HepG2 (cell line): ENCODE measurements around the gene PIEZO2. TPM values are rescaled to one million over a fixed set of nuclear protein-coding genes. Genes with fewer than 3 reads are reported as not detected.

ENCODE experiments used
- ATAC-seq: fragments of 200-7000 bp; cut with Tn5 transposase; 3 replicates; pipeline ENCODE4 v1.9.1; 2020; ENCODE audit warnings: mild to moderate bottlenecking, moderate library complexity
- BruUV-seq: library from RNA; stranded (reverse); fragments of 400-500 nt; replicated peaks from 2 replicates; lab custom pipeline; 2021; lab: Mats Ljungman, UMichigan
- CTCF ChIA-PET: fragments of 300-600 bp; formaldehyde crosslinking; extraction: SDS; loops from one replicate; lab custom pipeline; 2021; ENCODE audit warnings: low total read pairs, inconsistent platforms, low intra/inter-chr PET ratio; lab: Yijun Ruan, JAX
- POLR2A ChIA-PET: fragments of 350-600 bp; sonication (Branson Sonifier 250); formaldehyde crosslinking; loops from one replicate; lab custom pipeline; 2020; ENCODE audit warnings: antibody characterized with exemption, inconsistent platforms; lab: Yijun Ruan, JAX
- DNase-seq: peaks from one replicate; pipeline ENCODE4 v3.0.0-alpha.2; 2015; ENCODE audit warnings: low spot score
- FAIRE-seq: peaks from 3 replicates; lab custom pipeline; 2011; peaks lifted over from hg19 to GRCh38; lab: Jason Lieb, UNC
- H2AFZ ChIP-seq: one replicate; pipeline ENCODE4 v1.6.1; 2011; ENCODE audit warnings: low read length, inconsistent platforms
- H3K27ac ChIP-seq: fragments of 300-600 bp; 3 replicates; pipeline ENCODE4 v1.8.0; 2011; ENCODE audit warnings: mixed run types, mild to moderate bottlenecking, mixed read lengths, low read length, inconsistent platforms; ENCODE audit not compliant: insufficient read depth; ENCODE audit errors: extremely low read length
- H3K27me3 ChIP-seq, 2 experiments: fragments of 200-600 bp in 1 of 2; 2 replicates in 1 of 2; 3 replicates in 1 of 2; pipeline versions ENCODE4 v1.6.0 to v1.8.0; 2011; ENCODE audit warnings: low read length in 2 of 2, mild to moderate bottlenecking in 2 of 2, moderate library complexity in 2 of 2, inconsistent platforms in 1 of 2; ENCODE audit not compliant: insufficient read depth in 2 of 2, control insufficient read depth in 1 of 2
- H3K36me3 ChIP-seq, 2 experiments: fragments of 200-600 bp in 1 of 2; replicated peaks in 1 of 2; 2 replicates in 1 of 2; 3 replicates in 1 of 2; pipeline versions ENCODE4 v1.5.1 to v1.8.0; 2011; ENCODE audit warnings: low read length in 2 of 2, inconsistent platforms in 1 of 2; ENCODE audit not compliant: insufficient read depth in 2 of 2, control insufficient read depth in 1 of 2
- H3K4me1 ChIP-seq: 2 replicates; pipeline ENCODE4 v1.5.1; 2012; ENCODE audit warnings: low read length, inconsistent platforms; ENCODE audit not compliant: insufficient read depth
- H3K4me2 ChIP-seq: 2 replicates; pipeline ENCODE4 v1.6.0; 2011; ENCODE audit warnings: low read depth, low read length, inconsistent platforms
- H3K4me3 ChIP-seq, 3 experiments: fragments of 200-600 bp in 1 of 3; sonication (generic), shearing (Covaris generic) in 1 of 3; replicated peaks in 1 of 3; 2 replicates each; pipeline ENCODE4 v1.5.1; 2011 to 2016; ENCODE audit warnings: low read length in 3 of 3, inconsistent platforms in 2 of 3, low read depth in 2 of 3, mild to moderate bottlenecking in 2 of 3, control low read depth in 1 of 3, mixed read lengths in 1 of 3; ENCODE audit not compliant: insufficient read depth in 1 of 3
- H3K79me2 ChIP-seq: one replicate; pipeline ENCODE4 v1.6.1; 2011; ENCODE audit warnings: low read length, inconsistent platforms; ENCODE audit not compliant: insufficient read depth
- H3K9ac ChIP-seq: 2 replicates; pipeline ENCODE4 v1.6.0; 2011; ENCODE audit warnings: mild to moderate bottlenecking, low read depth, low read length, inconsistent platforms; ENCODE audit not compliant: insufficient read depth
- H3K9me3 ChIP-seq: 2 replicates; pipeline ENCODE4 v1.5.1; 2012; ENCODE audit warnings: mild to moderate bottlenecking, low read length
- H4K20me1 ChIP-seq: 2 replicates; pipeline ENCODE4 v1.6.0; 2011; ENCODE audit warnings: inconsistent platforms, mild to moderate bottlenecking, low read length, moderate library complexity; ENCODE audit not compliant: insufficient read depth
- CHD2 ChIP-seq: IDR thresholded peaks from 2 replicates; pipeline ENCODE4 v1.6.1; 2011; ENCODE audit warnings: low read depth, low read length, improper control_type of control experiment
- SP4 ChIP-seq: sonication (generic); formaldehyde crosslinking; IDR thresholded peaks from 2 replicates; pipeline ENCODE4 v1.8.1; 2023; ENCODE audit warnings: mild to moderate bottlenecking, missing genetic modification reagents
- ZNF460 ChIP-seq: sonication (generic); formaldehyde crosslinking; IDR thresholded peaks from 2 replicates; pipeline ENCODE4 v1.5.1; 2020; ENCODE audit warnings: missing genetic modification reagents, mild to moderate bottlenecking, borderline replicate concordance
- ZNF768 ChIP-seq: sonication (generic); formaldehyde crosslinking; IDR thresholded peaks from 2 replicates; pipeline ENCODE4 v1.4.0; 2020; ENCODE audit warnings: missing genetic modification reagents
- WGBS: methylation state at CpG from one replicate; pipeline ENCODE4 v1.1.6; 2017; ENCODE audit warnings: low lambda C conversion rate; 5-methylcytosine and 5-hydroxymethylcytosine counted together
- in situ Hi-C: cut with HindIII; loops from 2 replicates; pipeline ENCODE4 v1.10.0; 2017; ENCODE audit warnings: low pct_unique_long_range_greater_than_20kb; ENCODE audit not compliant: extremely low pct_ligation_motif_present
- intact Hi-C: fragments of 100-400 bp; cut with micrococcal nuclease; formaldehyde crosslinking; loops from one replicate; pipeline ENCODE4 v1.10.0; 2022; ENCODE audit not compliant: unreplicated experiment
- polyA plus RNA-seq, 8 experiments: library from polyadenylated mRNA; depleted of rRNA in 3 of 8; stranded (reverse) in 7 of 8; unstranded in 1 of 8; fragments of >200 nt; fragmentation: Illumina TruSeq in 4 of 8; extraction: Trizol in 4 of 8; gene quantifications; 2 replicates each; pipeline versions ENCODE4 v1.2.1 to v1.2.3, GENCODE V29; 2011 to 2016; ENCODE audit warnings: low read depth in 4 of 8, missing spikeins in 1 of 8, mixed read lengths in 1 of 8; ENCODE audit not compliant: insufficient read depth in 1 of 8
- total RNA-seq, 5 experiments: library from RNA; depleted of rRNA; stranded (reverse); fragments of >200 nt; fragmentation: Illumina TruSeq; extraction: Trizol; gene quantifications; 2 replicates each; pipeline ENCODE4 v1.2.3, GENCODE V29; 2016; ENCODE audit warnings: low read depth in 1 of 5
- TF ChIP-seq, protein P1 (sequence below): fragments of 450-650 bp; IDR thresholded peaks from 2 replicates; pipeline ENCODE4 v1.6.1; 2017

The PIEZO2 gene
- total and polyA plus RNA-seq, 2 of the 13 experiments (the other 11 are each of a cell fraction or from before 2014, with no cell fraction given): 15.2 to 27.2 TPM

DNA sequence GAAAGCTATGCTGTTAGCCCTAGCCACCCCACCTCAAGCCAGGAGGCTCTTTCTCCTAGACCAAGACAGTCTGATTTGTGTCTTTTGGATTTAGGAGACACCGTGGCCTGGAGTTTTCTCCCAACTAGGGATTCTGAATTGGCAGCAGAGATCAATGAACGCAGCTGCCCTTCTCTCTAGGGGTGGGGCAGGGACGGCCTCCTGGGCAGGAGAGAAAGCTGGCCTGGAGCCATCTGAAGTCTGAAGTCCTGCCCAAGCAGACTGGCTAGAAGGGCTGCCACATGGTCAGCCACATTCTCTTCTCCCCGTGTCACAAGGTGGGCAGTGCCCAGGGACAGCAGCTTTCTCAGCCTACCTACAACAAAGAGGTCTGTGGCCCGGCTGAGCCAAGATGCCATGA lies 45.1 kb downstream of the PIEZO2 start (continued):
- TF ChIP-seq ZNF460 (CRISPR knock-in tag) (no peak), CHD2 (no peak)
- TF ChIP-seq, protein P1, sequence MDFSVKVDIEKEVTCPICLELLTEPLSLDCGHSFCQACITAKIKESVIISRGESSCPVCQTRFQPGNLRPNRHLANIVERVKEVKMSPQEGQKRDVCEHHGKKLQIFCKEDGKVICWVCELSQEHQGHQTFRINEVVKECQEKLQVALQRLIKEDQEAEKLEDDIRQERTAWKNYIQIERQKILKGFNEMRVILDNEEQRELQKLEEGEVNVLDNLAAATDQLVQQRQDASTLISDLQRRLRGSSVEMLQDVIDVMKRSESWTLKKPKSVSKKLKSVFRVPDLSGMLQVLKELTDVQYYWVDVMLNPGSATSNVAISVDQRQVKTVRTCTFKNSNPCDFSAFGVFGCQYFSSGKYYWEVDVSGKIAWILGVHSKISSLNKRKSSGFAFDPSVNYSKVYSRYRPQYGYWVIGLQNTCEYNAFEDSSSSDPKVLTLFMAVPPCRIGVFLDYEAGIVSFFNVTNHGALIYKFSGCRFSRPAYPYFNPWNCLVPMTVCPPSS: no peak

DNA sequence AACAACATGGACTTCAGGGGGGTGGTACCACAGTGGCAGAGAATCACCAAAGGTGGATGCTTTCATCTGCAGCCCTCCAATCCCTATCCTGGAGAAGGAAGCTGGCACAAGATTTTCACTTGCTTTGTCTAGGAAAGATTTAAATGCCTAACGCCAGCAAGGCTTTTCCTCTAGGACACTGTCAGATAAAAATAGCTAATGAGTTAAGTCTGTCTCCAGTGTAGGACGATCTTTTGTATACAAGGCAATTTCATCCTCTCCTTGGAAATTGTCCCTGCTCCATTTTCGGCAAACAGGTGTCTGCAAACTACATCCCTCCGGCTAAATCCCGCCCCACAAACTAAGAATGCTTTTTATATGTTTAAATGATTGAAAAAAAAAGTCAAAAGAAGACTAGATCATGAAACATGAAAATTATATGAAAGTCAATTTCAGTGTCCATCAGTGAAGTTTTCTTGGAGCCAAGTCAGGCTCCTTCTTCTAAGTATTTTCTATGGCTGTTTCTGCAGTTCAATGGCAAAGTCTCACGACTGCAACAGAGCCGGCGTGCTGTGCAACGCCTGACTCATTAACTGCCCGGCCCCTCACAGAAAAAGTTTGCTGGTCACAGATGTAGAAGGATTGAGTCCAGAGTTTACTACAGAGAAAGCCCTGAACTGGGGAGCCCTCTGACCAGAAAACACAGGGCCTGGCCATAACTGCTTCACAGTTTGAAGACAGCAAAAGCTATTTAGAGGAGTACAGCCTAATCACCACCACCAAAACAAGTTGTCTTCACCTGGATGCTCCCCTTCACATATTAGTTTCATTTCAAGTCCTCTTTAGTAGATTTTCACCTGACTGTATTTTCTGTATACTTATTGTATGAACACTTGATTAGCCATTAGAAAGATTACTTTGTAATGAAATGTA lies 52.3 kb downstream of the PIEZO2 start:
- POLR2A ChIA-PET: no interaction called here
- BruUV-seq: no TSS peak
- FAIRE-seq (no peak), ATAC-seq (no peak)
- CTCF ChIA-PET: no interaction called here
- Histone ChIP-seq H3K9me3 (no peaks in the 10 kb centered on the region), H4K20me1 (no peaks in the 10 kb centered on the region), H3K27me3 (no peaks in the 10 kb centered on the region), H3K4me2 (no peak overlapping the region), H3K4me1 (peaks cover 5% of the 10 kb centered on the region; the same call in 1 of the 2 replicates), H3K79me2 (no peaks in the 10 kb centered on the region)
- in situ Hi-C loops: no loop called here
- 79% methylated on average over 10 of the region's 10 CpGs for WGBS
- TF ChIP-seq ZNF768 (CRISPR knock-in tag) (peak; percentile 49; the same call in 1 of the 2 replicates), SP4 (no peak)
- TF ChIP-seq, all 625 proteins: peak for 1
- H2AFZ ChIP-seq: no peak overlapping the region
- DNase-seq: no peak
- no peak overlapping the region for H3K27ac ChIP-seq
- no peaks in the 10 kb centered on the region for H3K36me3 ChIP-seq
- no peak overlapping the region for H3K9ac ChIP-seq
- no peak overlapping the region for H3K4me3 ChIP-seq
- intact Hi-C loops: no loop called here
